GM12878 (cell line): ENCODE data around the gene TSHZ2. TPM values are rescaled to one million over a fixed set of nuclear protein-coding genes. Genes with fewer than 3 reads are reported as not detected.

Experiments used
- ATAC-seq: fragments of 200-7000 bp; cut with Tn5 transposase; 3 replicates; pipeline ENCODE4 v1.9.1; 2020; ENCODE audit warnings: mild to moderate bottlenecking, moderate library complexity
- BruUV-seq: library from RNA; stranded (reverse); fragments of 400-500 nt; replicated peaks from 2 replicates; lab custom pipeline; 2021; lab: Mats Ljungman, UMichigan
- CTCF ChIA-PET: fragments of 300-600 bp; sonication (Branson Sonifier 250); formaldehyde crosslinking; extraction: SDS; loops from one replicate; lab custom pipeline; 2021; ENCODE audit warnings: inconsistent platforms; lab: Yijun Ruan, JAX
- POLR2A ChIA-PET: fragments of 350-600 bp; formaldehyde crosslinking; extraction: SDS; loops from one replicate; lab custom pipeline; 2021; ENCODE audit warnings: inconsistent platforms; lab: Charles Lee
- RAD21 ChIA-PET: fragments of 300-600 bp; sonication (Branson Sonifier 250); formaldehyde crosslinking; loops from one replicate; lab custom pipeline; 2023; ENCODE audit warnings: antibody characterized with exemption; ENCODE audit not compliant: unreplicated experiment; lab: Charles Lee
- SMC1A ChIA-PET: fragments of 300-600 bp; sonication (Branson Sonifier 250); formaldehyde crosslinking; loops from one replicate; lab custom pipeline; 2023; ENCODE audit not compliant: unreplicated experiment, uncharacterized antibody; lab: Charles Lee
- DNase-seq: peaks from one replicate; pipeline ENCODE4 v3.0.0-alpha.2; 2011; ENCODE audit warnings: low read depth, low spot score
- FAIRE-seq: peaks from 3 replicates; lab custom pipeline; 2011; peaks lifted over from hg19 to GRCh38; lab: Jason Lieb, UNC
- H2AFZ ChIP-seq: 2 replicates; pipeline ENCODE4 v1.6.0; 2011; ENCODE audit warnings: low read depth, low read length, control low read depth; ENCODE audit not compliant: control insufficient read depth
- H3K27ac ChIP-seq: 2 replicates; pipeline ENCODE4 v1.5.1; 2011; ENCODE audit warnings: control low read depth; ENCODE audit not compliant: control insufficient read depth, insufficient read depth
- H3K27me3 ChIP-seq, 2 experiments: replicated peaks in 1 of 2; 2 replicates each; pipeline versions ENCODE4 v1.6.0 to v1.6.1; 2011; ENCODE audit warnings: low read length in 1 of 2; ENCODE audit not compliant: control insufficient read depth in 2 of 2, insufficient read depth in 2 of 2
- H3K36me3 ChIP-seq, 2 experiments: 2 replicates each; pipeline ENCODE4 v1.5.1; 2011; ENCODE audit warnings: low read length in 1 of 2; ENCODE audit not compliant: control insufficient read depth in 2 of 2, insufficient read depth in 2 of 2
- H3K4me1 ChIP-seq: 2 replicates; pipeline ENCODE4 v1.6.1; 2011; ENCODE audit warnings: mild to moderate bottlenecking, low read length, moderate library complexity, mixed read lengths; ENCODE audit not compliant: control insufficient read depth, insufficient read depth
- H3K4me2 ChIP-seq: 2 replicates; pipeline ENCODE4 v1.6.0; 2011; ENCODE audit warnings: control low read depth; ENCODE audit not compliant: control insufficient read depth, insufficient read depth
- H3K4me3 ChIP-seq: fragments of 200-600 bp; sonication (generic); 2 replicates; pipeline ENCODE4 v1.5.1; 2016
- H3K79me2 ChIP-seq: 2 replicates; pipeline ENCODE4 v1.6.0; 2011; ENCODE audit warnings: low read length; ENCODE audit not compliant: control insufficient read depth, insufficient read depth
- H3K9ac ChIP-seq: 2 replicates; pipeline ENCODE4 v1.8.0; 2011; ENCODE audit warnings: low read length, control low read depth, mixed read lengths; ENCODE audit not compliant: control insufficient read depth, insufficient read depth
- H3K9me3 ChIP-seq: replicated peaks from 3 replicates; pipeline ENCODE4 v1.5.1; 2011; ENCODE audit warnings: mild to moderate bottlenecking, low read length; ENCODE audit not compliant: control insufficient read depth, insufficient read depth
- H4K20me1 ChIP-seq: 2 replicates; pipeline ENCODE4 v1.6.0; 2011; ENCODE audit not compliant: control insufficient read depth, insufficient read depth
- CBFB ChIP-seq: IDR thresholded peaks from 2 replicates; pipeline ENCODE4 v1.6.1; 2016; ENCODE audit warnings: antibody characterized with exemption, low read depth
- MTA2 ChIP-seq: fragments of 450-650 bp; IDR thresholded peaks from 2 replicates; pipeline ENCODE4 v1.6.1; 2016; ENCODE audit warnings: low read depth, mild to moderate bottlenecking, moderate library complexity
- NBN ChIP-seq: fragments of 450-650 bp; IDR thresholded peaks from 2 replicates; pipeline ENCODE4 v1.6.1; 2016
- NFYB ChIP-seq: IDR thresholded peaks from 2 replicates; pipeline ENCODE4 v1.6.1; 2011; ENCODE audit warnings: low read depth, mild to moderate bottlenecking, low read length, improper control_type of control experiment, moderate library complexity; ENCODE audit not compliant: insufficient read depth
- POLR2A ChIP-seq: IDR thresholded peaks from 2 replicates; pipeline ENCODE4 v1.6.1; 2011; ENCODE audit warnings: low read depth, mild to moderate bottlenecking, low read length
- RFX5 ChIP-seq: IDR thresholded peaks from 2 replicates; pipeline ENCODE4 v1.6.1; 2011; ENCODE audit warnings: low read depth, low read length, improper control_type of control experiment
- SIX5 ChIP-seq: IDR thresholded peaks from 2 replicates; pipeline ENCODE4 v1.6.1; 2011; ENCODE audit warnings: mild to moderate bottlenecking, low read depth, low read length, moderate library complexity; ENCODE audit not compliant: severe bottlenecking
- SP1 ChIP-seq: IDR thresholded peaks from one replicate; pipeline ENCODE4 v1.6.1; 2011; ENCODE audit warnings: low read depth, low read length
- STAT1 ChIP-seq: fragments of 450-650 bp; conservative IDR thresholded peaks from 2 replicates; pipeline ENCODE4 v1.6.1; 2014; ENCODE audit warnings: antibody characterized with exemption, mild to moderate bottlenecking
- ZNF384 ChIP-seq: IDR thresholded peaks from 2 replicates; pipeline ENCODE4 v1.6.1; 2012; ENCODE audit warnings: low read depth, mild to moderate bottlenecking, low read length, improper control_type of control experiment, borderline replicate concordance
- WGBS: methylation state at CpG from one replicate; pipeline ENCODE4 v1.1.6; 2016; ENCODE audit warnings: low lambda C conversion rate; ENCODE audit not compliant: insufficient replicate concordance, insufficient coverage; ENCODE audit errors: missing lambda C conversion rate; 5-methylcytosine and 5-hydroxymethylcytosine counted together
- in situ Hi-C: fragments of 300-500 bp; cut with MboI; formaldehyde crosslinking; loops from 9 replicates; pipeline ENCODE4 v1.14.3; 2018; ENCODE audit warnings: mixed read lengths
- intact Hi-C: fragments of 100-400 bp; cut with micrococcal nuclease; formaldehyde crosslinking; loops from one replicate; pipeline ENCODE4 v1.14.2; 2022; ENCODE audit not compliant: unreplicated experiment
- polyA plus RNA-seq, 11 experiments: library from polyadenylated mRNA; depleted of rRNA in 4 of 11; unstranded in 6 of 11; stranded (reverse) in 5 of 11; fragments of >200 nt; fragmentation: Nextera tagmentation in 4 of 11; fragmentation: Illumina TruSeq in 1 of 11; extraction: Ambion mirVana in 4 of 11; extraction: Trizol in 1 of 11; gene quantifications; 1 replicate in 1 of 11; 2 replicates in 10 of 11; pipeline versions ENCODE4 v1.2.1 to v1.2.3, GENCODE V29; 2011 to 2016; ENCODE audit warnings: inconsistent platforms in 2 of 11, missing spikeins in 2 of 11, low read depth in 1 of 11
- total RNA-seq, 4 experiments: library from RNA; depleted of rRNA in 3 of 4; stranded (reverse); fragments of >200 nt in 3 of 4; fragmentation: Illumina TruSeq in 1 of 4; extraction: Trizol in 1 of 4; gene quantifications; 2 replicates each; pipeline versions ENCODE4 v1.2.1 to v1.2.3, GENCODE V29; 2013 to 2021
- TF ChIP-seq, protein P1 (sequence below): fragments of 450-650 bp; IDR thresholded peaks from 2 replicates; pipeline ENCODE4 v1.6.1; 2017; ENCODE audit warnings: mild to moderate bottlenecking, moderate library complexity
- TF ChIP-seq, protein P2 (sequence below): fragments of 450-650 bp; IDR thresholded peaks from 2 replicates; pipeline ENCODE4 v1.6.1; 2017; ENCODE audit warnings: mild to moderate bottlenecking, low read depth, inconsistent platforms; ENCODE audit not compliant: poor library complexity, severe bottlenecking
- TF ChIP-seq, protein P3 (sequence below): IDR thresholded peaks from 2 replicates; pipeline ENCODE4 v1.6.1; 2012; ENCODE audit warnings: low read length, inconsistent platforms
- TF ChIP-seq, protein P4 (sequence below): IDR thresholded peaks from 2 replicates; pipeline ENCODE4 v1.6.1; 2011; ENCODE audit warnings: mild to moderate bottlenecking, low read depth, low read length, moderate library complexity; ENCODE audit not compliant: insufficient replicate concordance

Gene TSHZ2
- total and polyA plus RNA-seq, 10 of the 15 experiments (the other 5 are each of a cell fraction or from before 2014, with no cell fraction given): 0.01 to 0.86 (median 0.13) TPM; not detected in 2

DNA sequence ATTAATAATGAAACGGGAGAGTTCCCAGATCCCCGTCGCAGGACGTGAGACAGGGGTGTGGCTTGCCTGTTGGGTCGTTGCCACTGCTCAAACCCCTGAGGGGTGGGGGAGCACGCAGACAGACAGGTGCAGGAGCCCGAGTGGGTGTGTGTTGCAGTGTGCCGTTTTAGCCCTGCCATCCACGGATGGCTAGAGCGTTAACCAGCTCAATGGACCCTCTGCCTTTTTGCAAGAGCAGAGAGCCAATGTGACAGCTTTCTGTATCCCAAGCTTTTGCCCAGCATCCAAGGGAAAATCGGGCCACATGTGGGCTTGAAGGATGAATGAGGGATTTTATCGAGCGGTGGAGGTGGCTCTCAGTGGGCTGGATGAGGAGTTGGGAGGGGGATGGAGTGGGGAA is 237.9 kb downstream of the TSHZ2 start:
- H3K79me2 ChIP-seq: no peaks in the 10 kb centered on the region
- H3K4me2 ChIP-seq: no peak overlapping the region
- RAD21 ChIA-PET: interaction anchor here (0.6 kb wide), 1 partner anchor 904 kb away, joined by 3 read pairs; no protein-coding TSS in a partner anchor
- H2AFZ ChIP-seq: no peak overlapping the region
- no peaks in the 10 kb centered on the region for H3K4me1 ChIP-seq
- CTCF ChIA-PET: interaction anchor here (1.4 kb wide), 1 partner anchor 8 kb away, joined by 4 read pairs; no protein-coding TSS in a partner anchor
- no peaks in the 10 kb centered on the region for H3K9me3 ChIP-seq
- H3K27me3 ChIP-seq: no peaks in the 10 kb centered on the region; a peak in 1 of 4 replicates
- H3K36me3 ChIP-seq: no peaks in the 10 kb centered on the region
- ATAC-seq: no peak
- in situ Hi-C loops (loop anchor here (10.0 kb wide), 1 partner anchor 895 kb away; no protein-coding TSS in a partner anchor), intact Hi-C loops (no loop called here)
- DNase-seq: no peak
- SMC1A ChIA-PET: interaction anchor here (0.7 kb wide), 1 partner anchor 161 kb away, joined by 3 read pairs; no protein-coding TSS in a partner anchor
- no peak for TF ChIP-seq CBFB
- TF ChIP-seq, protein P1, sequence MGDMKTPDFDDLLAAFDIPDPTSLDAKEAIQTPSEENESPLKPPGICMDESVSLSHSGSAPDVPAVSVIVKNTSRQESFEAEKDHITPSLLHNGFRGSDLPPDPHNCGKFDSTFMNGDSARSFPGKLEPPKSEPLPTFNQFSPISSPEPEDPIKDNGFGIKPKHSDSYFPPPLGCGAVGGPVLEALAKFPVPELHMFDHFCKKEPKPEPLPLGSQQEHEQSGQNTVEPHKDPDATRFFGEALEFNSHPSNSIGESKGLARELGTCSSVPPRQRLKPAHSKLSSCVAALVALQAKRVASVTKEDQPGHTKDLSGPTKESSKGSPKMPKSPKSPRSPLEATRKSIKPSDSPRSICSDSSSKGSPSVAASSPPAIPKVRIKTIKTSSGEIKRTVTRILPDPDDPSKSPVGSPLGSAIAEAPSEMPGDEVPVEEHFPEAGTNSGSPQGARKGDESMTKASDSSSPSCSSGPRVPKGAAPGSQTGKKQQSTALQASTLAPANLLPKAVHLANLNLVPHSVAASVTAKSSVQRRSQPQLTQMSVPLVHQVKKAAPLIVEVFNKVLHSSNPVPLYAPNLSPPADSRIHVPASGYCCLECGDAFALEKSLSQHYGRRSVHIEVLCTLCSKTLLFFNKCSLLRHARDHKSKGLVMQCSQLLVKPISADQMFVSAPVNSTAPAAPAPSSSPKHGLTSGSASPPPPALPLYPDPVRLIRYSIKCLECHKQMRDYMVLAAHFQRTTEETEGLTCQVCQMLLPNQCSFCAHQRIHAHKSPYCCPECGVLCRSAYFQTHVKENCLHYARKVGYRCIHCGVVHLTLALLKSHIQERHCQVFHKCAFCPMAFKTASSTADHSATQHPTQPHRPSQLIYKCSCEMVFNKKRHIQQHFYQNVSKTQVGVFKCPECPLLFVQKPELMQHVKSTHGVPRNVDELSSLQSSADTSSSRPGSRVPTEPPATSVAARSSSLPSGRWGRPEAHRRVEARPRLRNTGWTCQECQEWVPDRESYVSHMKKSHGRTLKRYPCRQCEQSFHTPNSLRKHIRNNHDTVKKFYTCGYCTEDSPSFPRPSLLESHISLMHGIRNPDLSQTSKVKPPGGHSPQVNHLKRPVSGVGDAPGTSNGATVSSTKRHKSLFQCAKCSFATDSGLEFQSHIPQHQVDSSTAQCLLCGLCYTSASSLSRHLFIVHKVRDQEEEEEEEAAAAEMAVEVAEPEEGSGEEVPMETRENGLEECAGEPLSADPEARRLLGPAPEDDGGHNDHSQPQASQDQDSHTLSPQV: no peak
- TF ChIP-seq MTA2: no peak
- no peak for TF ChIP-seq SIX5
- TF ChIP-seq NFYB: no peak
- TF ChIP-seq, protein P2, sequence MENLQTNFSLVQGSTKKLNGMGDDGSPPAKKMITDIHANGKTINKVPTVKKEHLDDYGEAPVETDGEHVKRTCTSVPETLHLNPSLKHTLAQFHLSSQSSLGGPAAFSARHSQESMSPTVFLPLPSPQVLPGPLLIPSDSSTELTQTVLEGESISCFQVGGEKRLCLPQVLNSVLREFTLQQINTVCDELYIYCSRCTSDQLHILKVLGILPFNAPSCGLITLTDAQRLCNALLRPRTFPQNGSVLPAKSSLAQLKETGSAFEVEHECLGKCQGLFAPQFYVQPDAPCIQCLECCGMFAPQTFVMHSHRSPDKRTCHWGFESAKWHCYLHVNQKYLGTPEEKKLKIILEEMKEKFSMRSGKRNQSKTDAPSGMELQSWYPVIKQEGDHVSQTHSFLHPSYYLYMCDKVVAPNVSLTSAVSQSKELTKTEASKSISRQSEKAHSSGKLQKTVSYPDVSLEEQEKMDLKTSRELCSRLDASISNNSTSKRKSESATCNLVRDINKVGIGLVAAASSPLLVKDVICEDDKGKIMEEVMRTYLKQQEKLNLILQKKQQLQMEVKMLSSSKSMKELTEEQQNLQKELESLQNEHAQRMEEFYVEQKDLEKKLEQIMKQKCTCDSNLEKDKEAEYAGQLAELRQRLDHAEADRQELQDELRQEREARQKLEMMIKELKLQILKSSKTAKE: no peak
- no peak for TF ChIP-seq ZNF384
- TF ChIP-seq, protein P3, sequence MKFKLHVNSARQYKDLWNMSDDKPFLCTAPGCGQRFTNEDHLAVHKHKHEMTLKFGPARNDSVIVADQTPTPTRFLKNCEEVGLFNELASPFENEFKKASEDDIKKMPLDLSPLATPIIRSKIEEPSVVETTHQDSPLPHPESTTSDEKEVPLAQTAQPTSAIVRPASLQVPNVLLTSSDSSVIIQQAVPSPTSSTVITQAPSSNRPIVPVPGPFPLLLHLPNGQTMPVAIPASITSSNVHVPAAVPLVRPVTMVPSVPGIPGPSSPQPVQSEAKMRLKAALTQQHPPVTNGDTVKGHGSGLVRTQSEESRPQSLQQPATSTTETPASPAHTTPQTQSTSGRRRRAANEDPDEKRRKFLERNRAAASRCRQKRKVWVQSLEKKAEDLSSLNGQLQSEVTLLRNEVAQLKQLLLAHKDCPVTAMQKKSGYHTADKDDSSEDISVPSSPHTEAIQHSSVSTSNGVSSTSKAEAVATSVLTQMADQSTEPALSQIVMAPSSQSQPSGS: no peak
- no peak for TF ChIP-seq SP1
- TF ChIP-seq RFX5: no peak
- TF ChIP-seq NBN: no peak
- TF ChIP-seq POLR2A: no peak
- TF ChIP-seq, protein P4, sequence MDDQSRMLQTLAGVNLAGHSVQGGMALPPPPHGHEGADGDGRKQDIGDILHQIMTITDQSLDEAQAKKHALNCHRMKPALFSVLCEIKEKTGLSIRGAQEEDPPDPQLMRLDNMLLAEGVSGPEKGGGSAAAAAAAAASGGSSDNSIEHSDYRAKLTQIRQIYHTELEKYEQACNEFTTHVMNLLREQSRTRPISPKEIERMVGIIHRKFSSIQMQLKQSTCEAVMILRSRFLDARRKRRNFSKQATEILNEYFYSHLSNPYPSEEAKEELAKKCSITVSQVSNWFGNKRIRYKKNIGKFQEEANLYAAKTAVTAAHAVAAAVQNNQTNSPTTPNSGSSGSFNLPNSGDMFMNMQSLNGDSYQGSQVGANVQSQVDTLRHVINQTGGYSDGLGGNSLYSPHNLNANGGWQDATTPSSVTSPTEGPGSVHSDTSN: no peak
- no peak for TF ChIP-seq STAT1
- POLR2A ChIA-PET: no interaction called here
- H3K27ac ChIP-seq: no peak overlapping the region
- H3K9ac ChIP-seq: no peak overlapping the region
- BruUV-seq: no TSS peak
- H4K20me1 ChIP-seq: no peaks in the 10 kb centered on the region
- FAIRE-seq: no peak
- 62% methylated on average over 13 of the region's 13 CpGs for WGBS
- H3K4me3 ChIP-seq: no peak overlapping the region
